MM.1S (cell line): ENCODE data around the gene DISP2.

Experiments used
- DNase-seq: peaks from one replicate; pipeline ENCODE4 v3.0.0-alpha.2; 2015
- H2AFZ ChIP-seq: fragments of 300-600 bp; sonication (generic); 2 replicates; pipeline ENCODE4 v1.6.0; 2016; ENCODE audit warnings: antibody characterized with exemption, low read length
- H3F3A ChIP-seq: fragments of 300-600 bp; sonication (generic); 2 replicates; pipeline ENCODE4 v1.6.1; 2016; ENCODE audit warnings: mild to moderate bottlenecking, antibody characterized with exemption, low read length, moderate library complexity, mixed read lengths; ENCODE audit not compliant: insufficient read depth
- H3K27ac ChIP-seq: fragments of 300-600 bp; sonication (generic); 2 replicates; pipeline ENCODE4 v1.5.1; 2016; ENCODE audit warnings: mild to moderate bottlenecking, low read length
- H3K27me3 ChIP-seq: fragments of 300-600 bp; sonication (generic); replicated peaks from 2 replicates; pipeline ENCODE4 v1.6.0; 2016; ENCODE audit warnings: low read length; ENCODE audit not compliant: insufficient read depth
- H3K36me3 ChIP-seq: fragments of 300-600 bp; sonication (generic); replicated peaks from 2 replicates; pipeline ENCODE4 v1.6.1; 2016; ENCODE audit warnings: mild to moderate bottlenecking, low read length, mixed read lengths; ENCODE audit not compliant: insufficient read depth
- H3K4me1 ChIP-seq: fragments of 300-600 bp; sonication (generic); 2 replicates; pipeline ENCODE4 v1.6.1; 2016; ENCODE audit warnings: low read length, mixed read lengths
- H3K4me2 ChIP-seq: fragments of 300-600 bp; sonication (generic); 2 replicates; pipeline ENCODE4 v1.6.0; 2016; ENCODE audit warnings: low read depth, low read length
- H3K4me3 ChIP-seq: fragments of 300-600 bp; sonication (generic); 2 replicates; pipeline ENCODE4 v1.5.1; 2016; ENCODE audit warnings: low read length, mixed read lengths
- H3K79me2 ChIP-seq: fragments of 300-600 bp; sonication (generic); 2 replicates; pipeline ENCODE4 v1.6.1; 2016; ENCODE audit warnings: mixed run types, low read length, mixed read lengths
- H3K9ac ChIP-seq: fragments of 300-600 bp; sonication (generic); 2 replicates; pipeline ENCODE4 v1.6.1; 2016; ENCODE audit warnings: low read length, mixed read lengths
- H3K9me2 ChIP-seq: fragments of 300-600 bp; sonication (generic); replicated peaks from 2 replicates; pipeline ENCODE4 v1.6.1; 2016; ENCODE audit warnings: mild to moderate bottlenecking, low read length, mixed read lengths; ENCODE audit not compliant: insufficient read depth
- H3K9me3 ChIP-seq: fragments of 300-600 bp; sonication (generic); replicated peaks from 2 replicates; pipeline ENCODE4 v1.6.1; 2016; ENCODE audit warnings: mild to moderate bottlenecking, low read length, mixed read lengths; ENCODE audit not compliant: insufficient read depth
- H4K20me1 ChIP-seq: fragments of 300-600 bp; sonication (generic); 2 replicates; pipeline ENCODE4 v1.6.1; 2016; ENCODE audit warnings: mild to moderate bottlenecking, low read length, moderate library complexity, mixed read lengths; ENCODE audit not compliant: insufficient read depth
- CTCF ChIP-seq: fragments of 300-600 bp; sonication (generic); IDR thresholded peaks from 2 replicates; pipeline ENCODE4 v1.5.1; 2016; ENCODE audit warnings: antibody characterized with exemption, low read length, mixed read lengths
- EZH2 ChIP-seq: fragments of 300-600 bp; sonication (generic); optimal IDR thresholded peaks from 2 replicates; pipeline ENCODE3; 2017; ENCODE audit warnings: low read depth, mild to moderate bottlenecking, antibody characterized with exemption, low read length, mixed read lengths
- EZH2phosphoT487 ChIP-seq: fragments of 300-600 bp; sonication (generic); IDR thresholded peaks from 2 replicates; pipeline ENCODE4 v1.6.1; 2018; ENCODE audit warnings: antibody characterized with exemption, low read length

Gene DISP2

GRCh38 chr15:40407330-40407990 lies 49.4 kb downstream of the DISP2 start:
- Histone ChIP-seq H2AFZ (no peak overlapping the region), H3K27me3 (no peaks in the 10 kb centered on the region), H3K79me2 (peaks cover 33% of the 10 kb centered on the region), H3K36me3 (peaks cover 7% of the 10 kb centered on the region), H3K9me2 (no peaks in the 10 kb centered on the region), H3K4me3 (peak overlapping the region; percentile 6; the same call in 1 of the 2 replicates), H3F3A (peaks cover 27% of the 10 kb centered on the region), H3K4me1 (peaks cover 36% of the 10 kb centered on the region), H4K20me1 (no peaks in the 10 kb centered on the region), H3K27ac (peak overlapping the region; percentile 61), H3K4me2 (peak overlapping the region; percentile 93), H3K9me3 (no peaks in the 10 kb centered on the region), H3K9ac (peak overlapping the region; percentile 6; the same call in 1 of the 2 replicates)
- DNase-seq: peak; percentile 60
- TF ChIP-seq CTCF: no peak
- TF ChIP-seq EZH2: no peak
- TF ChIP-seq EZH2phosphoT487: no peak

GRCh38 chr15:40409366-40409765 lies 51.3 kb downstream of the DISP2 start:
- Histone ChIP-seq H2AFZ (no peak overlapping the region), H3K27ac (peak overlapping the region; percentile 57; the same call in 1 of the 2 replicates), H3K79me2 (peaks cover 33% of the 10 kb centered on the region), H3K4me2 (peak overlapping the region; percentile 61; the same call in 1 of the 2 replicates), H3K9me3 (no peaks in the 10 kb centered on the region), H4K20me1 (no peaks in the 10 kb centered on the region), H3K9ac (no peak overlapping the region; the same call in 1 of the 2 replicates), H3K4me1 (peaks cover 31% of the 10 kb centered on the region), H3K36me3 (peaks cover 7% of the 10 kb centered on the region), H3F3A (peaks cover 27% of the 10 kb centered on the region), H3K4me3 (no peak overlapping the region), H3K27me3 (no peaks in the 10 kb centered on the region), H3K9me2 (no peaks in the 10 kb centered on the region)
- TF ChIP-seq CTCF (no peak), EZH2 (no peak), EZH2phosphoT487 (no peak)
- peak; percentile 85 for DNase-seq

- H3K9ac ChIP-seq: no peak overlapping the region
- no peaks in the 10 kb centered on the region for H3K27me3 ChIP-seq
- H3K9me2 ChIP-seq: no peaks in the 10 kb centered on the region
- no peaks in the 10 kb centered on the region for H3K9me3 ChIP-seq
- no peak overlapping the region for H2AFZ ChIP-seq
- DNase-seq: no peak
- H3K27ac ChIP-seq: no peak overlapping the region
- peaks cover 31% of the 10 kb centered on the region for H3K4me1 ChIP-seq
- no peak overlapping the region for H3K4me2 ChIP-seq
- H3K4me3 ChIP-seq: no peak overlapping the region
- peaks cover 23% of the 10 kb centered on the region for H3F3A ChIP-seq
- H4K20me1 ChIP-seq: no peaks in the 10 kb centered on the region
- H3K79me2 ChIP-seq: peaks cover 33% of the 10 kb centered on the region
- no peak for TF ChIP-seq EZH2
- peaks cover 7% of the 10 kb centered on the region for H3K36me3 ChIP-seq
Measured at GRCh38 chr15:40410476-40410875, 52.5 kb downstream of the DISP2 start.

GRCh38 chr15:40412095-40412759 lies 54.2 kb downstream of the DISP2 start:
- H2AFZ ChIP-seq: no peak overlapping the region
- H3K27me3 ChIP-seq: no peaks in the 10 kb centered on the region
- no peak for DNase-seq
- H3K9ac ChIP-seq: no peak overlapping the region
- H3K27ac ChIP-seq: no peak overlapping the region
- H4K20me1 ChIP-seq: no peaks in the 10 kb centered on the region
- no peaks in the 10 kb centered on the region for H3K9me2 ChIP-seq
- H3F3A ChIP-seq: peaks cover 11% of the 10 kb centered on the region
- H3K36me3 ChIP-seq: peaks cover 7% of the 10 kb centered on the region
- no peak overlapping the region for H3K4me2 ChIP-seq
- H3K9me3 ChIP-seq: no peaks in the 10 kb centered on the region
- peaks cover 22% of the 10 kb centered on the region for H3K4me1 ChIP-seq
- H3K79me2 ChIP-seq: peaks cover 22% of the 10 kb centered on the region; the same call in 1 of the 2 replicates
- no peak overlapping the region for H3K4me3 ChIP-seq
- no peak for TF ChIP-seq CTCF
- TF ChIP-seq EZH2phosphoT487: no peak
